ENCODE results near the gene BBS7.

Gene BBS7

GRCh38 chr4:121789960-121790829 lies 80.1 kb downstream of the BBS7 start:
- DNase-seq: no peak

- no peak for DNase-seq
Observed at GRCh38 chr4:121789455-121789854, 80.8 kb downstream of the BBS7 start.

- DNase-seq: no peak
Observed at GRCh38 chr4:121788896-121789295, 81.4 kb downstream of the BBS7 start.

GRCh38 chr4:121786221-121786620 lies 84.1 kb downstream of the BBS7 start:
- DNase-seq: no peak

- no peak for DNase-seq
Observed at GRCh38 chr4:121785479-121785878, 84.8 kb downstream of the BBS7 start.

GRCh38 chr4:121784975-121785374 lies 85.3 kb downstream of the BBS7 start:
- no peak for DNase-seq

GRCh38 chr4:121784401-121784800 lies 85.9 kb downstream of the BBS7 start:
- DNase-seq: no peak

GRCh38 chr4:121783210-121783609 lies 87.1 kb downstream of the BBS7 start:
- no peak for DNase-seq

- no peak for DNase-seq
Observed at GRCh38 chr4:121778991-121779628, 91.2 kb downstream of the BBS7 start.

GRCh38 chr4:121777625-121778024 lies 92.6 kb downstream of the BBS7 start:
- no peak for DNase-seq

- no peak for DNase-seq
Observed at GRCh38 chr4:121776610-121777401, 93.5 kb downstream of the BBS7 start.
